ENCODE results near the gene CASK. TPM values are rescaled to one million over a fixed set of nuclear protein-coding genes. Genes with fewer than 3 reads are reported as not detected.

The CASK gene
- total and polyA plus RNA-seq, 2 donors = 14.9 to 71.2 TPM

- H3K4me1 ChIP-seq (ENCODE audit: insufficient read depth) = no peaks in the 10 kb centered on the region
- H3K27ac ChIP-seq (ENCODE audit: low read depth) = no peak overlapping the region
- H3K4me3 ChIP-seq (ENCODE audit: low read depth, low read length) = no peak overlapping the region
- 96% methylated on average over 2 of the region's 2 CpGs for WGBS
- no peaks in the 10 kb centered on the region for H3K36me3 ChIP-seq (ENCODE audit: insufficient read depth)
- no peak for DNase-seq (ENCODE audit: extremely low spot score)
Observed at GRCh38 chrX:41846714-41847113, 76.6 kb downstream of the CASK start.

GRCh38 chrX:41837270-41837944 is 85.9 kb downstream of the CASK start:
- H3K4me1 ChIP-seq (ENCODE audit: insufficient read depth) = no peaks in the 10 kb centered on the region
- no peak overlapping the region for H3K27ac ChIP-seq (ENCODE audit: low read depth)
- H3K36me3 ChIP-seq (ENCODE audit: insufficient read depth) = no peaks in the 10 kb centered on the region
- no peak overlapping the region for H3K4me3 ChIP-seq (ENCODE audit: low read depth, low read length)
- DNase-seq (ENCODE audit: extremely low spot score) = no peak
- WGBS = 93% methylated on average over 6 of the region's 6 CpGs

- Histone ChIP-seq H3K27ac (ENCODE audit: low read depth) (no peak overlapping the region), H3K4me3 (ENCODE audit: low read depth, low read length) (no peak overlapping the region), H3K4me1 (ENCODE audit: insufficient read depth) (no peaks in the 10 kb centered on the region), H3K36me3 (ENCODE audit: insufficient read depth) (no peaks in the 10 kb centered on the region)
- DNase-seq (ENCODE audit: extremely low spot score) = no peak
- 42% methylated on average over 1 of the region's 1 CpG for WGBS
Observed at GRCh38 chrX:41828826-41829225, 94.5 kb downstream of the CASK start.

- H3K4me3 ChIP-seq (ENCODE audit: low read depth, low read length) = no peak overlapping the region
- no peak overlapping the region for H3K27ac ChIP-seq (ENCODE audit: low read depth)
- no peaks in the 10 kb centered on the region for H3K36me3 ChIP-seq (ENCODE audit: insufficient read depth)
- DNase-seq (ENCODE audit: extremely low spot score) = no peak
- no peaks in the 10 kb centered on the region for H3K4me1 ChIP-seq (ENCODE audit: insufficient read depth)
Observed at GRCh38 chrX:41827886-41828285, 95.5 kb downstream of the CASK start.

- WGBS = 55% methylated on average over 2 of the region's 2 CpGs
- H3K4me1 ChIP-seq (ENCODE audit: insufficient read depth) = no peaks in the 10 kb centered on the region
- H3K36me3 ChIP-seq (ENCODE audit: insufficient read depth) = no peaks in the 10 kb centered on the region
Observed at GRCh38 chrX:41825796-41826195, 97.6 kb downstream of the CASK start.

GRCh38 chrX:41824551-41824950 is 98.8 kb downstream of the CASK start:
- Histone ChIP-seq H3K4me1 (ENCODE audit: insufficient read depth) (no peaks in the 10 kb centered on the region), H3K4me3 (ENCODE audit: low read depth, low read length) (no peak overlapping the region), H3K36me3 (ENCODE audit: insufficient read depth) (no peaks in the 10 kb centered on the region), H3K27ac (ENCODE audit: low read depth) (no peak overlapping the region)
- 66% methylated on average over 3 of the region's 3 CpGs for whole genome bisulfite sequencing
- no peak for DNase-seq (ENCODE audit: extremely low spot score)

More at GRCh38 chrX:41825796-41826195, 97.6 kb downstream of the CASK start:
- Histone ChIP-seq H3K4me3 (ENCODE audit: low read depth, low read length) (no peak overlapping the region), H3K27ac (ENCODE audit: low read depth) (no peak overlapping the region)
- no peak for DNase-seq (ENCODE audit: extremely low spot score)

GRCh38 chrX:41823402-41823801 is 100.0 kb downstream of the CASK start:
- H3K4me1 ChIP-seq (ENCODE audit: insufficient read depth) = no peaks in the 10 kb centered on the region
- no peaks in the 10 kb centered on the region for H3K36me3 ChIP-seq (ENCODE audit: insufficient read depth)
- DNase-seq (ENCODE audit: extremely low spot score) = no peak
- H3K27ac ChIP-seq (ENCODE audit: low read depth) = no peak overlapping the region
- no peak overlapping the region for H3K4me3 ChIP-seq (ENCODE audit: low read depth, low read length)
- WGBS = 70% methylated on average over 4 of the region's 4 CpGs

GRCh38 chrX:41822892-41823291 is 100.5 kb downstream of the CASK start:
- no peak overlapping the region for H3K4me3 ChIP-seq (ENCODE audit: low read depth, low read length)
- 70% methylated on average over 2 of the region's 2 CpGs for WGBS
- H3K4me1 ChIP-seq (ENCODE audit: insufficient read depth) = no peaks in the 10 kb centered on the region
- no peak for DNase-seq (ENCODE audit: extremely low spot score)
- no peaks in the 10 kb centered on the region for H3K36me3 ChIP-seq (ENCODE audit: insufficient read depth)
- no peak overlapping the region for H3K27ac ChIP-seq (ENCODE audit: low read depth)

GRCh38 chrX:41808047-41808446 is 115.3 kb downstream of the CASK start:
- H3K36me3 ChIP-seq (ENCODE audit: insufficient read depth) = no peaks in the 10 kb centered on the region
- WGBS = 88% methylated on average over 5 of the region's 5 CpGs
- no peaks in the 10 kb centered on the region for H3K4me1 ChIP-seq (ENCODE audit: insufficient read depth)
- no peak overlapping the region for H3K4me3 ChIP-seq (ENCODE audit: low read depth, low read length)
- DNase-seq (ENCODE audit: extremely low spot score) = no peak
- H3K27ac ChIP-seq (ENCODE audit: low read depth) = no peak overlapping the region

- no peaks in the 10 kb centered on the region for H3K36me3 ChIP-seq (ENCODE audit: insufficient read depth)
- no peak for DNase-seq (ENCODE audit: extremely low spot score)
- 81% methylated on average over 6 of the region's 6 CpGs for WGBS
Observed at GRCh38 chrX:41802958-41803357, 120.4 kb downstream of the CASK start.

GRCh38 chrX:41799661-41800060 is 123.7 kb downstream of the CASK start:
- Histone ChIP-seq H3K36me3 (ENCODE audit: insufficient read depth) (no peaks in the 10 kb centered on the region), H3K27ac (ENCODE audit: low read depth) (no peak overlapping the region), H3K4me3 (ENCODE audit: low read depth, low read length) (no peak overlapping the region), H3K4me1 (ENCODE audit: insufficient read depth) (no peaks in the 10 kb centered on the region)
- no peak for DNase-seq (ENCODE audit: extremely low spot score)
- WGBS = 83% methylated on average over 6 of the region's 6 CpGs

More at GRCh38 chrX:41802958-41803357, 120.4 kb downstream of the CASK start:
- Histone ChIP-seq H3K27ac (ENCODE audit: low read depth) (no peak overlapping the region), H3K4me1 (ENCODE audit: insufficient read depth) (no peaks in the 10 kb centered on the region), H3K4me3 (ENCODE audit: low read depth, low read length) (no peak overlapping the region)

- WGBS = 76% methylated on average over 1 of the region's 1 CpG
- no peak for DNase-seq (ENCODE audit: extremely low spot score)
- Histone ChIP-seq H3K27ac (ENCODE audit: low read depth) (no peak overlapping the region), H3K36me3 (ENCODE audit: insufficient read depth) (no peaks in the 10 kb centered on the region), H3K4me3 (ENCODE audit: low read depth, low read length) (no peak overlapping the region), H3K4me1 (ENCODE audit: insufficient read depth) (no peaks in the 10 kb centered on the region)
Observed at GRCh38 chrX:41796577-41796976, 126.8 kb downstream of the CASK start.

- Histone ChIP-seq H3K4me1 (ENCODE audit: insufficient read depth) (no peaks in the 10 kb centered on the region), H3K4me3 (ENCODE audit: low read depth, low read length) (no peak overlapping the region), H3K27ac (ENCODE audit: low read depth) (no peak overlapping the region), H3K36me3 (ENCODE audit: insufficient read depth) (no peaks in the 10 kb centered on the region)
- 79% methylated on average over 1 of the region's 1 CpG for WGBS
- no peak for DNase-seq (ENCODE audit: extremely low spot score)
Observed at GRCh38 chrX:41796046-41796445, 127.3 kb downstream of the CASK start.

- Histone ChIP-seq H3K4me3 (ENCODE audit: low read depth, low read length) (no peak overlapping the region), H3K27ac (ENCODE audit: low read depth) (no peak overlapping the region), H3K4me1 (ENCODE audit: insufficient read depth) (no peaks in the 10 kb centered on the region), H3K36me3 (ENCODE audit: insufficient read depth) (no peaks in the 10 kb centered on the region)
- WGBS = 36% methylated on average over 2 of the region's 2 CpGs
- DNase-seq (ENCODE audit: extremely low spot score) = peak; percentile 11
Observed at GRCh38 chrX:41789374-41789773, 134.0 kb downstream of the CASK start.

- H3K36me3 ChIP-seq (ENCODE audit: insufficient read depth) = no peaks in the 10 kb centered on the region
- no peak overlapping the region for H3K27ac ChIP-seq (ENCODE audit: low read depth)
- no peak for DNase-seq (ENCODE audit: extremely low spot score)
- WGBS = 88% methylated on average over 2 of the region's 2 CpGs
- no peaks in the 10 kb centered on the region for H3K4me1 ChIP-seq (ENCODE audit: insufficient read depth)
- H3K4me3 ChIP-seq (ENCODE audit: low read depth, low read length) = no peak overlapping the region
Observed at GRCh38 chrX:41785685-41786084, 137.7 kb downstream of the CASK start.
